ENCODE results near the gene ALPL.

Gene ALPL

DNA sequence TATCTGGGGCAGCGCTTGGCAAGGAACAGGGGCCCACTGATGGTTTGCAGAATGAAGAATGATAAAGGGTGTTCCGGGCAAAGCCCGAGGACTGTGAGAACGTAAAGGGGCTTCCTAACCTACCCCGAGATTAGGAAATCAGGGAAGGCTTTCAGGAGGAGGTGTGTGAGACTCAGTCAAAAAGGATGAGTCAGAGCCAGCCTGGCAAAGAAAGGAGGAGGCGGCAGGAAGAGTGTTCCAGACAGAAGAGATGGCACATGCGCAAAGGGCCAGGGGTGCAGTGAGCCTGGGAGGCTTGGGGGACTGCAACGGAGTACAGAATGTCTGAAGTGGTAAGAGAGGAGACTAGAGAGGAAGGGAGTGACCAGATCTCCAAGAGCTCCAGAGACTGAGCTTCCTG, 89.7 kb downstream of the ALPL start:
- no peak for DNase-seq (ENCODE audit: low read depth)

DNA sequence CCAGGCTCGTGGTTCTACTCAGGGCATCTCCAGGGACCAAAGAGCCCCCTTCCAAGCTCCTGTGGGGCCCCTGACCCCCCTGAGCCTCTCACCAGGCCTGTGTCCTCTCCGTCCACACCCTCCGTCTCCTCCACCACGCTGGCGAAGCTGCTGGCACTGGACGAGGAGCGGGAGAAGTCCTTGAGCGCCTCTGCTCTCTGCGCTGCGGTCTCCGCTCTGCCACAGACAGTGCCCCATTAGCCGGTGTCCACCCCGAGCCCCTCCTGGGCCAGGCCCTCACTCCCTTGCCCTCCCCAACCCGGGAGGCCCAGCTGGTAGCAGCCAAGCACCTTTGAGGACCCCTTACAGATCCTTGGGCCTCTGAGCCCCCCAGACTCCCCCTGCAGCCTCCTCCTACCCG, 90.2 kb downstream of the ALPL start:
- no peak for DNase-seq (ENCODE audit: low read depth)

GRCh38 chr1:21601278-21602048, 92.2 kb downstream of the ALPL start:
- DNase-seq (ENCODE audit: low read depth): no peak

DNA sequence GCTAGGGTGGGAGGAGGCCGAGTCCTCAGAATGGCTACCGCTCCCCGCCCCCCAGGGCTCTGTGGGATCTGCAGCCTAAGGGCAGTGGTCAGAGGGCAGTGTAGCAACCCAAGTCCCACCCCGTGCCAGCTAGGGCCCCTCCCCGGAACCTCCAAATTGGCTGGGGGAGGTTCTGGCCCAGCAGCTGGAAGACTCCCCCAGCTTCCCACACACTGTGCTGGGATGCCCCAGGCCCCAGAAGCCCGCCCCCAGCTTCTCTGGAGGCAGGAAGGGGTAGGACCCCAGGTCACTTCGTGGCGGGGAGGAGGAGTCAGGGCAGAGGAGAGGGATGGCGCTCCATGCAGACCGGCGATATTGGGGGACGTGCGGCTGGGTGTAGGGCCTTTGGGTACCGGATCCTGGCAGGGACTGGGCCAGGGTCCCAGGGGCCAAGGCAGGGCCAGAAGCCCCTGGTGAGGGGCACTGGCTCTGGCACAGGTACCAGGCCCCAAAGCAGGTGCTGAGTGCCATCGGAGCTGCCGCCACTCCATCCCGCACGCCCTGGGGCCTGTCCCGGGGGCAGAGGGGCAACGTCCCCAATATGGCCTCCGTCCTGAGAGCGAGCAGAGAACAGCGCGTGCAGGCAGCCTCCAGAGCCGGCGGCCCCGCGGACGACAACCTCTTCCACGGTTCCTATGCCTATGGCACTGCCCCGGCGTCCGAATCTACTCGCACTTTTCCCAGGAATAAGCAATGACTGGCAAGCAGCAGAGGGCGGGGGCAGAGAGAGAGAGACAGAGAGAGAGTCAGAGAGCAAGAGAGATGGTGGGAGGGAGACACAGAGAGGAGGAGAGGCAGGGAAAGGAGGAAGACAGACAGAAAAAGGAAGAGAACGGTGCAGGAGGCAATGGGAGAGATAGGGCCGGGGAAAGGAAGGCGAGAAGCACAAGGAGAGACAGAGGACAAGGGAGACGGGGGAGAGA, 94.2 kb downstream of the ALPL start:
- no peak for DNase-seq (ENCODE audit: low read depth)

GRCh38 chr1:21604208-21604957, 95.2 kb downstream of the ALPL start:
- DNase-seq (ENCODE audit: low read depth): no peak

GRCh38 chr1:21605012-21605715, 95.9 kb downstream of the ALPL start:
- DNase-seq (ENCODE audit: low read depth): no peak

GRCh38 chr1:21605964-21606705, 96.9 kb downstream of the ALPL start:
- no peak for DNase-seq (ENCODE audit: low read depth)

GRCh38 chr1:21607549-21608529, 98.6 kb downstream of the ALPL start:
- DNase-seq (ENCODE audit: low read depth): peak; percentile 9

- DNase-seq (ENCODE audit: low read depth): no peak
Observed at GRCh38 chr1:21608798-21609197, 99.6 kb downstream of the ALPL start.

DNA sequence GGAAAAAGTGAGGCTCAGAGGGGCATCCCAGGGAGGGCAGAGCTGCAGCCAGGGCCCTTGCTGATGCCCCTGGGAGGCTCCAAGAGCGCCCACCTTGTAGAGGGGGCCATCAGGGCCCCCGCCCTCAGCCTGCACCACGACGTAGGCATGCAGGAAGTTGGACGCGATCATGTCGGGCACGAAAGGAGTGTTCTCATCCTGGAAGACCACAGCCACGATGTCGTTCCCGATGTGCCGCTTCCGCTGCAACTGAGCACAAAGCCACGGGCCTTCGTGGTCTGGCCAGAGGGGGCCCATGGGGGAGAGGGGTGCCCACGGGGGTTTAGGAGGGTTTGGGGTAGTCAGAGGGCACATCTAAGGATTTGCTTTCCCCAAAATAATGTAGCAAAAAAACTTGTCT, 100.8 kb downstream of the ALPL start:
- DNase-seq (ENCODE audit: low read depth): no peak

- DNase-seq (ENCODE audit: low read depth): no peak
Observed at GRCh38 chr1:21610989-21611785, 102.0 kb downstream of the ALPL start.

- DNase-seq (ENCODE audit: low read depth): no peak
Observed at GRCh38 chr1:21612057-21612456, 102.8 kb downstream of the ALPL start.

GRCh38 chr1:21613072-21613867, 104.0 kb downstream of the ALPL start:
- no peak for DNase-seq (ENCODE audit: low read depth)

DNA sequence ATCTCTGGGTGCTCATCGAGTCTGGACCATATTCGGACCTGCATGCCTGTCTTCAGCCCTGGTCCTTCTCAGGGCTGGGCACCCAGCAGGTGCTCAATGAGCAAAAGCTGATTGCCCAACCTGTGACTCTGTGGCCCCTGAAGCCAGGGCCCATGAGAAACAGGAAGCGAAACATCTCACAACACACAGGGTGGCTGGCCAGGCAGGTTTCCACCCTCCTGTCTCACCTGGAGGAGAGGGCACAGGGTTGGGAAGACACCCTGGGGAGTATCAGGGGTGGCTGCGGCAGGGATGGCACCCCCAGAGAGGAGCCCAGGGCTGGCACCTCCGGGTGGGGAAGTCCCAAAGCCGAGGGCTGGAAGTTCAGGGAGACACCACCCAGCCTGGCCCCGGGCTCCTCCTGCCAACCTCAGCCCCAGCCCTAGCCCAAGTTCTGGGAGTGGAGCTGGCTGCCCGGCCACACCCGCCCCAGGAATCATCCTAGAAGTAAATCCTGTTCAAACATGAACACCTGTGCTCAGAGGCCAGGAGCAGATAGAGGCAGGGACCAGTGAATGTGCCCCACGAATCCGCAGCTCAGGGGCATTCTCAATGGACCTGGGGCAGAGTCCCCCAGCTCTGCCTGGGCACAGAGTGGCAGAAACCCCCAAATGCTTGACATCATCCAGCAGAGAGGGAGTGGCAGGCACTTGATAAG, 105.3 kb downstream of the ALPL start:
- DNase-seq (ENCODE audit: low read depth): no peak

GRCh38 chr1:21616372-21616771, 107.1 kb downstream of the ALPL start:
- no peak for DNase-seq (ENCODE audit: low read depth)

GRCh38 chr1:21617126-21617738, 108.0 kb downstream of the ALPL start:
- DNase-seq (ENCODE audit: low read depth): no peak

DNA sequence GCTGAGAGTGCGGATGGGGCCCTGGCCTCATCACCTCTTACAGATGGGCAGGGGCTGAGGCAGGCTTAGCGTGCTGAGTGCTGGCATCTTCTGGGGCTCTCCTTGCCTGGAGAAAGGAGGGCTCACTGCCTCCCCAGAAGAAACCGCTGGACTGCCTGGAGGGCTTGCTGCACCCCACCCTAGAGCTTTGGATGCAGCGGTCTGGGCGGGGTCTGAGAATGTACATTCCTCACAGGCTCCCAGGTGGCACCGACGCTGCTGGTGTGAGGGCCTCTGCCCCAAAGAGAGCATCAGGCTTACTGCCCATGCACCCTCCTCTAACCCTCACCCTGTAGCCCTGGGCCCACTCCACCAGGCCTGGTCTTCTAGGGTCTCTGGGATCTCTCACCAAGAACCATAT, 108.8 kb downstream of the ALPL start:
- no peak for DNase-seq (ENCODE audit: low read depth)

Measured in stimulated activated CD8-positive, alpha-beta memory T cell treated with anti-CD3 and anti-CD28 coated beads, Interleukin-15, amount 100 ng/mL, for 24 hours (primary cell).